Measurements from ENCODE around the gene UQCRQ.

UQCRQ gene

DNA sequence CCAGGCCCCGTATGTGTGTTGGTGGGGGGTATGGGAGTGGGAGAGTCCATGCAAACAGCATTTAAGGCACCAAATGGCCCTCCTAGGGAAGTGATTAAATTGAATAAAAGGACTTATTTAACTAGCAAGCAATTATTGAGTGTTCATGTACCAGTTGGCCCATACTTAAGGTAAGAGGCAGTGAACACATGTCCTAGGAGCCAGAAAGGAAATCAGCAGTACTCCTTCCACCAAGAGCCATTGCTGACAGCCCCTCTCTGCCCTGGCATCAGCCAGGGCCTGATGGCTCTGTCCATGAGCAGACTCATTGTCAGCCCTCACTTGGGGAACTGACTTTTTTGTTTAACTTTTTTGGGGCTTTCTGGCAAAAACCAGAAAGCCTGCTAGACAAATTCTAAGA is 25.5 kb upstream of the UQCRQ start:
- no peak overlapping the region for H3K4me3 ChIP-seq (ENCODE audit: low read depth, low read length)
- TF ChIP-seq, protein P1, sequence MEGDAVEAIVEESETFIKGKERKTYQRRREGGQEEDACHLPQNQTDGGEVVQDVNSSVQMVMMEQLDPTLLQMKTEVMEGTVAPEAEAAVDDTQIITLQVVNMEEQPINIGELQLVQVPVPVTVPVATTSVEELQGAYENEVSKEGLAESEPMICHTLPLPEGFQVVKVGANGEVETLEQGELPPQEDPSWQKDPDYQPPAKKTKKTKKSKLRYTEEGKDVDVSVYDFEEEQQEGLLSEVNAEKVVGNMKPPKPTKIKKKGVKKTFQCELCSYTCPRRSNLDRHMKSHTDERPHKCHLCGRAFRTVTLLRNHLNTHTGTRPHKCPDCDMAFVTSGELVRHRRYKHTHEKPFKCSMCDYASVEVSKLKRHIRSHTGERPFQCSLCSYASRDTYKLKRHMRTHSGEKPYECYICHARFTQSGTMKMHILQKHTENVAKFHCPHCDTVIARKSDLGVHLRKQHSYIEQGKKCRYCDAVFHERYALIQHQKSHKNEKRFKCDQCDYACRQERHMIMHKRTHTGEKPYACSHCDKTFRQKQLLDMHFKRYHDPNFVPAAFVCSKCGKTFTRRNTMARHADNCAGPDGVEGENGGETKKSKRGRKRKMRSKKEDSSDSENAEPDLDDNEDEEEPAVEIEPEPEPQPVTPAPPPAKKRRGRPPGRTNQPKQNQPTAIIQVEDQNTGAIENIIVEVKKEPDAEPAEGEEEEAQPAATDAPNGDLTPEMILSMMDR (IDR thresholded peaks at IDR 0.05; ENCODE audit: control insufficient read depth, extremely low read depth, insufficient read depth), result no peak
- no peak for DNase-seq (ENCODE audit: low read depth)

DNA sequence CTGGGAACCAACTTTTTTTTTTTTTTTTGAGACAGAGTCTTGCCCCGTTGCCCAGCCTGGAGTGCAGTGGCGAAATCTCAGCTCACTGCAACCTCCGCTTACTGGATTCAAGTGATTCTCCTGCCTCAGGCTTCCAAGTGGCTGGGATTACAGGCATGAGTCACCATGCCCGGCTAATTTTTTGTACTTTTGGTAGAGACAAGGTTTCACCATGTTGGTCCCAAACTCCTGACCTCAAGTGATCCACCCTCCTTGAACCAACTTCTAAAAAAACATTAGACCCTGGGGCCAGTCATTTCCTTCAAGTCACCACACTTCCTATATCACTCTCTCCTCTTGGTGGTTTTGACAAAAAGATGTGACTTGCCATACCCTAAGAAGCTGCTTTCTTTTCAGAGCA is 25.1 kb upstream of the UQCRQ start:
- DNase-seq (ENCODE audit: low read depth), result no peak
- TF ChIP-seq, protein P1 (IDR thresholded peaks at IDR 0.05; ENCODE audit: control insufficient read depth, extremely low read depth, insufficient read depth), result no peak
- H3K4me3 ChIP-seq (ENCODE audit: low read depth, low read length), result no peak overlapping the region

DNA sequence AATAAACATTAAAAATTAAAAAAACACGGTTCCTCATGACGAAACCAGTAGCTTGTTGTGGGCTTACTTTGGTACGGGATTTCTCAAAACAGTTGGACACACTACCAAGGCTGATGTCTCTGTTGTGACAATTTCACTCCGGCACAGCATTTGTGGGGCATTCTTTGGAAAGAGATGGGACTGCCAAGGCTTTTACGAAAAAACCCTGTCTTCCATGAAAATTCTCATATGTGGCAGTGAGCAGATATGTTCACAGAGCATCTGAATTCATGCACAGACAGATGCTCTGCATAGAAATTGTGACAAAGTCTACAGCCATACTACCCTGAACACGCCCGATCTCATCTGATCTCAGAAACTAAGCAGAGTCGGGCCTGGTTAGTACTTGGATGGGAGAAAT is 18.2 kb upstream of the UQCRQ start:
- TF ChIP-seq, protein P1 (IDR thresholded peaks at IDR 0.05; ENCODE audit: control insufficient read depth, extremely low read depth, insufficient read depth), result no peak
- H3K4me3 ChIP-seq (ENCODE audit: low read depth, low read length), result no peak overlapping the region
- DNase-seq (ENCODE audit: low read depth), result no peak

DNA sequence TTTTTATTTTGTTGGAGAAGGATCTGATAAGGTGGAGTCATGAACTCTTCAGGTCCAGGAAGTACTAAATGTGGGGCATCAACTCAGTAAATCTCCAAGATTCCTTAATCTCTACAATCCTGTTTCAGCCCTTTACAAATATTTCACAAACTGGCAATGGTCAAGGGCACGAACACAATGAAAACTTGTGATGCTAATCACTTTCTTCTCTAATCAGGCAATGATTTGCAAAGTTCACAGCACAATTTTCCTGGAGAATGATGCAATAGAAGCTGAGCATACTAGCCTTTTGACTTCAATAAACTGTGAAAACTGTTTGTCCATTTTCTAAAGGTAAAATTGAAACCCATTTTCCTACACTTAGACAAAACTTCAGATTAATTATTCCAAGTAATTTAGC is 17.1 kb upstream of the UQCRQ start:
- no peak overlapping the region for H3K4me3 ChIP-seq (ENCODE audit: low read depth, low read length)
- DNase-seq (ENCODE audit: low read depth), result no peak
- TF ChIP-seq, protein P1 (IDR thresholded peaks at IDR 0.05; ENCODE audit: control insufficient read depth, extremely low read depth, insufficient read depth), result no peak

DNA sequence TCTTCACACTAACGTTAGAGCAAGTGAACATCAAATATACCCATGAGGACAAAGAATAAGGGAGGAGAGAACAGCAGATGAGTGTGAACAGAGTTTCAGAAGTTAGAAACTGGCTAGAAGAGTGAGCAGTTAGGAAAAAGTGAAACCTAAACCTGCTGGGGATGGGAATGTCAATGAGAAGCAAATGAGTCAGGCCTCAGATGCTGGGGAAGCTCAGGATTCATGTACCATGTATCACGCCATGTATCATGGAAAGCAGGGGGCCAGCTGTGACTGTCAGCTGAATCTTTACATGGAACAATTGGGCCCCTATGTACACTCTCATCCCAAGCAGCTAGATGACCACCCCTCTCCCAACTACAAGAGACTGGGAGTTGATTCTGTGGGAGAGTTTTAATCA is 16.4 kb upstream of the UQCRQ start:
- H3K4me3 ChIP-seq (ENCODE audit: low read depth, low read length), result no peak overlapping the region
- no peak for DNase-seq (ENCODE audit: low read depth)
- TF ChIP-seq, protein P1 (IDR thresholded peaks at IDR 0.05; ENCODE audit: control insufficient read depth, extremely low read depth, insufficient read depth), result no peak

DNA sequence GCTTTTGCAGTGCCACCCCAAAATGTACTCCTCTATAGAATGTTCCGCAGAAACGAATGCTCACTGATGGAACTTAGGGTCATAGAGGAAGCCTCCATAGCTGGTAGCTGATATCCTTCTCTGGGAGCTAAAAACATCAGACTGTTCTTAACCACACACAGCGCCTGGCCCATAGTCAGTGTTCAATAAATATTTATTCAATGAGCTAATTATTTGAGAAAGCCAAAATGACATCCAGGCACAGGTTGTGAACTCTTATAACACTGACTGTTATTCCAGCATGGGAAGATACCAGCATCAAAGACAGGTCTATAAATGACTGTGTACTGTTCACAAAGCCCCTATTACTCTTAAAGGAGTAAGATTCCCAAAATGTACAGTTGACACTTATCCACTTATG is 13.1 kb upstream of the UQCRQ start:
- TF ChIP-seq, protein P1 (IDR thresholded peaks at IDR 0.05; ENCODE audit: control insufficient read depth, extremely low read depth, insufficient read depth), result no peak
- DNase-seq (ENCODE audit: low read depth), result peak; percentile 91
- no peak overlapping the region for H3K4me3 ChIP-seq (ENCODE audit: low read depth, low read length)

DNA sequence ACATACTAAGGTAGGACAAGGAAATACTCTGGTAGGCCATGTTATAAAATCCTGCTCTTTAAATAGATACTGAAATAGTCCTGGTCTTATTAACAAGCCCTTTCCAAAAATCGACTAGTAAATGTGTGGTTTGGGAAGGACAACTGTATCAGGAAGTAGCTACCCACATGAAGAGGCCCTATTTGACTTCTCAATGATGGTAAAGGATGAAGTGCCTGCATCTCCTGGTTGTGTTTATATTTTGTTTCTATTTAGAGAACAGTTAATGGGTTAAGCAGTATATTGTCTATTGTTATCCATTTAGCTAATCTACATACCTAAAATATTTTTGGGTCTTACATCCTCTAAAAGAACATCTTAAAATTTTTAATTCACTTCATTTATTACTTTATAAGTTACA is 12.7 kb upstream of the UQCRQ start:
- TF ChIP-seq, protein P1 (IDR thresholded peaks at IDR 0.05; ENCODE audit: control insufficient read depth, extremely low read depth, insufficient read depth), result no peak
- no peak overlapping the region for H3K4me3 ChIP-seq (ENCODE audit: low read depth, low read length)
- no peak for DNase-seq (ENCODE audit: low read depth)
